Sigmoid colon (tissue), 4 donors: ENCODE results near the gene MAD2L1BP.

Experiments used
- EP300 ChIP-seq, 4 donors: sonication (generic); formaldehyde crosslinking; IDR thresholded peaks; one replicate each; pipeline ENCODE4 v1.6.1; 2017; ENCODE audit warnings: antibody characterized with exemption in 4 of 4
- POLR2A ChIP-seq, 2 donors: fragments of 450-650 bp; IDR thresholded peaks; one replicate each; pipeline ENCODE4 v1.6.1; 2016; ENCODE audit warnings: antibody characterized with exemption in 2 of 2, mild to moderate bottlenecking in 2 of 2, moderate library complexity in 2 of 2
- POLR2AphosphoS5 ChIP-seq, 4 donors: sonication (generic); formaldehyde crosslinking; IDR thresholded peaks; one replicate each; pipeline ENCODE4 v1.6.1; 2017; ENCODE audit warnings: antibody characterized with exemption in 4 of 4
- TF ChIP-seq, protein P1 (sequence below), 4 experiments: fragments of 450-650 bp in 3 of 4; fragments of 200-600 bp in 1 of 4; IDR thresholded peaks; one replicate each; pipeline ENCODE4 v1.5.1; 2016 to 2019; ENCODE audit warnings: antibody characterized with exemption in 4 of 4, mild to moderate bottlenecking in 3 of 4, moderate library complexity in 2 of 4

DNA sequence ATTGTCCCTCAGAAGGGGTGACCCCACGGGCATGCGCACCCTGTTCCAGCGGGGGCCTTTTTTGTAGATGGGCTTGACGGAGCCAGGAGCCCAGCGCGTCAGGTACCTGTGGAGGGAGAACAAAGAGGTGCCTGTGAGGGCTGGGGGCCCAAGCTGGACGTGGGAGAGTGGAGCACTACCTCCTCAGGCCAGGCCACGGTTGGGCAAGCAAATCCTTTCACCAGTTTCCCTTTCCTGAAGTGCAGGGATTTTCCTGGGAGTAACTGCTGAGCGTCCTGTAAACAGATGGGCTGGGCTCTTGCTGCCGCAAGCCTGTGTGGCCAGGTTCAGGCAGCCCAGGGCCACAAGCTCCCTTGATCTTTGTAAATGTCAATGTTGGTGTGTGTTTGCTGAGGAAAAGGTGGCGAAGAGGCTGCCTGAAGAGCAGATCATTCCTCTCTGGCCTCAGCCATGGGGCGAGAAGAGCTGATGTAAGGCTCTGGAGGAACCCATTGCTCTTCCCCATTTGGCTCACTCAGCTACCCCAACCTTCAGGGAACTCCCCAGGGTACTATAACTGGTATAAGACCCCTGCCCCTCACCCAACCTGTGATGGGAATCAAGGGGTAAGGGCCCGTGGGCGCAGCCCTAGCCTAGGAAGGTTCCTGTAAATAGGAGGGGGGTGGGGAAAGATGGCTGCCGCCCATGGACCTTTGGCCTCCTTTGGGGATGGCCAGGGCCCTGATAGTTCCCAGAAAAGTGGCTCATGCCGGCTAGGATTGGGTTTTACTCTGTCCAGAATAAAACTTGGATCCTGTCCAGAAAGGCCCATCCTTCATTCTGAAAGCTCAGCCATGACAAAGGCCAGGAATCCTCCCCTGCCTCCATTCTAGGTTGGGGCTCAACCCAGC is 36.4 kb downstream of the MAD2L1BP start:
- TF ChIP-seq, protein P1, sequence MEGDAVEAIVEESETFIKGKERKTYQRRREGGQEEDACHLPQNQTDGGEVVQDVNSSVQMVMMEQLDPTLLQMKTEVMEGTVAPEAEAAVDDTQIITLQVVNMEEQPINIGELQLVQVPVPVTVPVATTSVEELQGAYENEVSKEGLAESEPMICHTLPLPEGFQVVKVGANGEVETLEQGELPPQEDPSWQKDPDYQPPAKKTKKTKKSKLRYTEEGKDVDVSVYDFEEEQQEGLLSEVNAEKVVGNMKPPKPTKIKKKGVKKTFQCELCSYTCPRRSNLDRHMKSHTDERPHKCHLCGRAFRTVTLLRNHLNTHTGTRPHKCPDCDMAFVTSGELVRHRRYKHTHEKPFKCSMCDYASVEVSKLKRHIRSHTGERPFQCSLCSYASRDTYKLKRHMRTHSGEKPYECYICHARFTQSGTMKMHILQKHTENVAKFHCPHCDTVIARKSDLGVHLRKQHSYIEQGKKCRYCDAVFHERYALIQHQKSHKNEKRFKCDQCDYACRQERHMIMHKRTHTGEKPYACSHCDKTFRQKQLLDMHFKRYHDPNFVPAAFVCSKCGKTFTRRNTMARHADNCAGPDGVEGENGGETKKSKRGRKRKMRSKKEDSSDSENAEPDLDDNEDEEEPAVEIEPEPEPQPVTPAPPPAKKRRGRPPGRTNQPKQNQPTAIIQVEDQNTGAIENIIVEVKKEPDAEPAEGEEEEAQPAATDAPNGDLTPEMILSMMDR (IDR thresholded peaks at IDR 0.05), result no peak
- TF ChIP-seq POLR2A (IDR thresholded peaks at IDR 0.05) (no peak), POLR2AphosphoS5 (IDR thresholded peaks at IDR 0.05) (no peak), EP300 (IDR thresholded peaks at IDR 0.05) (no peak)
